ENCODE results near the gene SLC22A13.

Gene SLC22A13, protein sequence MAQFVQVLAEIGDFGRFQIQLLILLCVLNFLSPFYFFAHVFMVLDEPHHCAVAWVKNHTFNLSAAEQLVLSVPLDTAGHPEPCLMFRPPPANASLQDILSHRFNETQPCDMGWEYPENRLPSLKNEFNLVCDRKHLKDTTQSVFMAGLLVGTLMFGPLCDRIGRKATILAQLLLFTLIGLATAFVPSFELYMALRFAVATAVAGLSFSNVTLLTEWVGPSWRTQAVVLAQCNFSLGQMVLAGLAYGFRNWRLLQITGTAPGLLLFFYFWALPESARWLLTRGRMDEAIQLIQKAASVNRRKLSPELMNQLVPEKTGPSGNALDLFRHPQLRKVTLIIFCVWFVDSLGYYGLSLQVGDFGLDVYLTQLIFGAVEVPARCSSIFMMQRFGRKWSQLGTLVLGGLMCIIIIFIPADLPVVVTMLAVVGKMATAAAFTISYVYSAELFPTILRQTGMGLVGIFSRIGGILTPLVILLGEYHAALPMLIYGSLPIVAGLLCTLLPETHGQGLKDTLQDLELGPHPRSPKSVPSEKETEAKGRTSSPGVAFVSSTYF

GRCh38 chr3:38265604-38266307 is at the start of gene SLC22A13:
Gene SLC22A13 (plus strand): TSS chr3:38265812. CDS start chr3:38265861, 49 bp downstream.
- H3K4me3 ChIP-seq (ENCODE audit: control insufficient read depth, low read depth, low read length) = no peak within 1 kb of the TSS
- no peak for DNase-seq (ENCODE audit: low read depth)
- TF ChIP-seq, protein P1, sequence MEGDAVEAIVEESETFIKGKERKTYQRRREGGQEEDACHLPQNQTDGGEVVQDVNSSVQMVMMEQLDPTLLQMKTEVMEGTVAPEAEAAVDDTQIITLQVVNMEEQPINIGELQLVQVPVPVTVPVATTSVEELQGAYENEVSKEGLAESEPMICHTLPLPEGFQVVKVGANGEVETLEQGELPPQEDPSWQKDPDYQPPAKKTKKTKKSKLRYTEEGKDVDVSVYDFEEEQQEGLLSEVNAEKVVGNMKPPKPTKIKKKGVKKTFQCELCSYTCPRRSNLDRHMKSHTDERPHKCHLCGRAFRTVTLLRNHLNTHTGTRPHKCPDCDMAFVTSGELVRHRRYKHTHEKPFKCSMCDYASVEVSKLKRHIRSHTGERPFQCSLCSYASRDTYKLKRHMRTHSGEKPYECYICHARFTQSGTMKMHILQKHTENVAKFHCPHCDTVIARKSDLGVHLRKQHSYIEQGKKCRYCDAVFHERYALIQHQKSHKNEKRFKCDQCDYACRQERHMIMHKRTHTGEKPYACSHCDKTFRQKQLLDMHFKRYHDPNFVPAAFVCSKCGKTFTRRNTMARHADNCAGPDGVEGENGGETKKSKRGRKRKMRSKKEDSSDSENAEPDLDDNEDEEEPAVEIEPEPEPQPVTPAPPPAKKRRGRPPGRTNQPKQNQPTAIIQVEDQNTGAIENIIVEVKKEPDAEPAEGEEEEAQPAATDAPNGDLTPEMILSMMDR (conservative IDR thresholded peaks at IDR 0.05; ENCODE audit: control insufficient read depth, insufficient read depth, low read depth, low read length) = no peak

GRCh38 chr3:38219609-38220197 is 45.9 kb upstream of the SLC22A13 start:
- no peak for DNase-seq (ENCODE audit: low read depth)

GRCh38 chr3:38221005-38221404 is 44.6 kb upstream of the SLC22A13 start:
- no peak for DNase-seq (ENCODE audit: low read depth)
- TF ChIP-seq, protein P1 (conservative IDR thresholded peaks at IDR 0.05; ENCODE audit: control insufficient read depth, insufficient read depth, low read depth, low read length) = no peak
- H3K4me3 ChIP-seq (ENCODE audit: control insufficient read depth, low read depth, low read length) = no peak overlapping the region

More at GRCh38 chr3:38219609-38220197, 45.9 kb upstream of the SLC22A13 start:
- TF ChIP-seq, protein P1 (conservative IDR thresholded peaks at IDR 0.05; ENCODE audit: control insufficient read depth, insufficient read depth, low read depth, low read length) = no peak
- no peak overlapping the region for H3K4me3 ChIP-seq (ENCODE audit: control insufficient read depth, low read depth, low read length)

DNA sequence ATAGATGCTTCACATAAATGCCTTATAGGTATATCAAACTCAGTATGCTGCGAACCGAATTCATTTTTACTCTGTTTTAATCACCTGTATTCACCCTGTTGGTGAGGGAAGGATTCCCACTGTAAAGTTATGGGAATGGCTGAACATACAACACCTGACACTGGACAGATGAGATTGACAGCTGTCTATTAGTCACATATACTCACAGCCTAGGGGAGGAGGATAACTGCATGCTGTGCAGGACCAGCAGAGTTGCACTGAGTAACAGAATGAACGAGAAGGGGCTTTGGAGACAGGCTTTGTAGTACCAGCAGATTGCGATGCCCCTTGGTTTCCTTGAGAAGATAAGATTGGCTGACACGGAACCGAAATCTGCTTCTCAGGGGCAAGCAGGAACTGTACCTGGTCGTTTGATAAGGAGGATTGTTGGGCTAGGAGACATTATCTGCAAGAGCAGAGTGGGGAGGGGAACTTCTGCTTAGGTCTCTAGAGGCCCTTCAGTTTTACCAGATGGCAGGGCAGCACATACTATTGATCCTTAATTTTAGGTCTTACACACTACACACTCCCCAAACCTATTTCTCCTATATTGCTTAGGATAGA is 43.5 kb upstream of the SLC22A13 start:
- DNase-seq (ENCODE audit: low read depth) = no peak
- TF ChIP-seq, protein P1 (conservative IDR thresholded peaks at IDR 0.05; ENCODE audit: control insufficient read depth, insufficient read depth, low read depth, low read length) = no peak

DNA sequence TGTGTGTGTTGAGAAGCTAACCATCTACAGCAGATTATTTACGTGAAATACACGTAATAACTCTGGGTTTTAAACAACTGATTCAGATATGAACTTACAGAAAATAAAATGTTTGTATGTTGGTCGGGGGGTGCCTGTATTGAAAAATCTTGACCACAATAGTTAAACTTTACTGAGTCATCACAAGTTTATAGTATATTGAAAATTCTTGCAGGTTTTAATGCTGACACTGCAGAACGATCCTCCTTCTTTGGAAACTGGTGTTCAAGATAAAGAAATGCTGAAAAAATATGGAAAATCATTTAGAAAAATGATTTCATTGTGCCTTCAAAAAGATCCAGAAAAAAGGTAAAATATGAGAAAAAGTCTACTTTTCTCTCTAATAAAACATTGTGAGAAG is 41.3 kb upstream of the SLC22A13 start:
- no peak for DNase-seq (ENCODE audit: low read depth)
- TF ChIP-seq, protein P1 (conservative IDR thresholded peaks at IDR 0.05; ENCODE audit: control insufficient read depth, insufficient read depth, low read depth, low read length) = no peak
- no peak overlapping the region for H3K4me3 ChIP-seq (ENCODE audit: control insufficient read depth, low read depth, low read length)

More for the DNA sequence above, 43.5 kb upstream of the SLC22A13 start:
- H3K4me3 ChIP-seq (ENCODE audit: control insufficient read depth, low read depth, low read length) = no peak overlapping the region

GRCh38 chr3:38226273-38226672 is 39.3 kb upstream of the SLC22A13 start:
- DNase-seq (ENCODE audit: low read depth) = peak; percentile 65
- TF ChIP-seq, protein P1 (conservative IDR thresholded peaks at IDR 0.05; ENCODE audit: control insufficient read depth, insufficient read depth, low read depth, low read length) = no peak

More at GRCh38 chr3:38226273-38226672, 39.3 kb upstream of the SLC22A13 start:
- H3K4me3 ChIP-seq (ENCODE audit: control insufficient read depth, low read depth, low read length) = no peak overlapping the region
